Measurements from ENCODE around the gene ATG2A.

Gene ATG2A

DNA sequence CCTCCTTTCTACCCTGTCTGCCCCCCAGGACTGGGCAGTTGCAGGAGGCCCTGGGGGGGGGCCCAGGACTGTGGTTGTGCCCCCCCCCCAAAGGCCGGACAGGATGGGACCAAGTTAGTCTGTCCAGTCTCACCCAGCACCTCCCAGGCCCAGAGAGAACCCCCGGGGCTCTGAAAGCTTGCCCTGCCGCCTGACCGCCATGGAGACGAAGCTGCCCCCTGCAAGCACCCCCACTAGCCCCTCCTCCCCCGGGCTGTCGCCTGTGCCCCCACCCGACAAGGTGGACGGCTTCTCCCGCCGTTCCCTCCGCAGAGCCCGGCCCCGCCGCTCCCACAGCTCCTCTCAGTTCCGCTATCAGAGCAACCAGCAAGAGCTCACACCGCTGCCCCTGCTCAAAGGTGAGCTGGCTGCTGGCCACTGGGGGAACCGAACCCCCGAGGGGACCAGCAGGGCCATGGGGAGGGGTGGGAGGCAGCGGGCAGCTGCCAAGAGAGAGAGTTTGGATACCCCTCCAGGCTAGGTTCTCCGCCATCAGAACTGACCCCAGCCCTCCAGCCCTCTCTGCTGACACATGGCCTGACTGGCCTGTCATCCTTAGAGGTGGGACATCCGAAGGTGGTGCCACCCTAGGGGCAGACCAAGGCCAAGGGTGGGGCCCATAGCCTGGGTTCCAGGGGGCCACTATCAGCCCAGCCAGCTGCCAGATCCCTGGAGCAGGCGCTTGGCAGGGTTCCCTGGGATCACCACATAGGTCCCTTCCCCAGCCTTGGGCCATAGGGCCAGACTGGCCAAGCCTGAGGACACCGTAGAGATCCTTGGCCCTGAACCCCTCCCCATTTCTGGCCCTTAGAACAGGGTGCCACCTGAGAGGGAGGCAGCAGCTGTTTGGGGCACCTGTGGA, 8.8 kb upstream of the ATG2A start:
- DNase-seq (ENCODE audit: extremely low read depth, low read depth), result no peak
- peak overlapping the region; percentile 75 for H3K4me3 ChIP-seq (replicated peaks; ENCODE audit: low read depth, low read length)
- TF ChIP-seq, protein P1, sequence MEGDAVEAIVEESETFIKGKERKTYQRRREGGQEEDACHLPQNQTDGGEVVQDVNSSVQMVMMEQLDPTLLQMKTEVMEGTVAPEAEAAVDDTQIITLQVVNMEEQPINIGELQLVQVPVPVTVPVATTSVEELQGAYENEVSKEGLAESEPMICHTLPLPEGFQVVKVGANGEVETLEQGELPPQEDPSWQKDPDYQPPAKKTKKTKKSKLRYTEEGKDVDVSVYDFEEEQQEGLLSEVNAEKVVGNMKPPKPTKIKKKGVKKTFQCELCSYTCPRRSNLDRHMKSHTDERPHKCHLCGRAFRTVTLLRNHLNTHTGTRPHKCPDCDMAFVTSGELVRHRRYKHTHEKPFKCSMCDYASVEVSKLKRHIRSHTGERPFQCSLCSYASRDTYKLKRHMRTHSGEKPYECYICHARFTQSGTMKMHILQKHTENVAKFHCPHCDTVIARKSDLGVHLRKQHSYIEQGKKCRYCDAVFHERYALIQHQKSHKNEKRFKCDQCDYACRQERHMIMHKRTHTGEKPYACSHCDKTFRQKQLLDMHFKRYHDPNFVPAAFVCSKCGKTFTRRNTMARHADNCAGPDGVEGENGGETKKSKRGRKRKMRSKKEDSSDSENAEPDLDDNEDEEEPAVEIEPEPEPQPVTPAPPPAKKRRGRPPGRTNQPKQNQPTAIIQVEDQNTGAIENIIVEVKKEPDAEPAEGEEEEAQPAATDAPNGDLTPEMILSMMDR (IDR thresholded peaks at IDR 0.05; ENCODE audit: low read depth, low read length, missing control alignments), result no peak

DNA sequence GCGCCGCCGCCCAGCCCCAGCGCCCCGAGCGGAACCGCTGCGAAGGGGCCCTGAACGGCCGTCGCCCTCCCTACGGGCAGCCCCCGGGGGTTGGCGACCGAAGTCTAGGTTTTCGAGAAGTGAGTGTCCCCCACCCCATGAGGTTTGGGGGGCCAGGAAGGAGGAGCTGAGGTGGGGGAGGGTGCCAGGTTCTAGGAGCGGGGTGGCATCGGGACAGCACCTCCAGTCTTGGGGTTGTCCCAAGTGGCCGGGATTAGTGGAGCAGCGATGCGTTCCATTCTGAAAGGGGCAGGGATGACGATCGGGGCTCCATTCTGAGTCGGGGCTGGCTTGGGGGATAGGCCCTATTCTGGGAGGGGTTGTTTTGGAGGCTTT, 7.9 kb upstream of the ATG2A start:
- TF ChIP-seq, protein P1 (IDR thresholded peaks at IDR 0.05; ENCODE audit: low read depth, low read length, missing control alignments), result no peak
- H3K4me3 ChIP-seq (replicated peaks; ENCODE audit: low read depth, low read length), result peak overlapping the region; percentile 75
- DNase-seq (ENCODE audit: extremely low read depth, low read depth), result no peak

DNA sequence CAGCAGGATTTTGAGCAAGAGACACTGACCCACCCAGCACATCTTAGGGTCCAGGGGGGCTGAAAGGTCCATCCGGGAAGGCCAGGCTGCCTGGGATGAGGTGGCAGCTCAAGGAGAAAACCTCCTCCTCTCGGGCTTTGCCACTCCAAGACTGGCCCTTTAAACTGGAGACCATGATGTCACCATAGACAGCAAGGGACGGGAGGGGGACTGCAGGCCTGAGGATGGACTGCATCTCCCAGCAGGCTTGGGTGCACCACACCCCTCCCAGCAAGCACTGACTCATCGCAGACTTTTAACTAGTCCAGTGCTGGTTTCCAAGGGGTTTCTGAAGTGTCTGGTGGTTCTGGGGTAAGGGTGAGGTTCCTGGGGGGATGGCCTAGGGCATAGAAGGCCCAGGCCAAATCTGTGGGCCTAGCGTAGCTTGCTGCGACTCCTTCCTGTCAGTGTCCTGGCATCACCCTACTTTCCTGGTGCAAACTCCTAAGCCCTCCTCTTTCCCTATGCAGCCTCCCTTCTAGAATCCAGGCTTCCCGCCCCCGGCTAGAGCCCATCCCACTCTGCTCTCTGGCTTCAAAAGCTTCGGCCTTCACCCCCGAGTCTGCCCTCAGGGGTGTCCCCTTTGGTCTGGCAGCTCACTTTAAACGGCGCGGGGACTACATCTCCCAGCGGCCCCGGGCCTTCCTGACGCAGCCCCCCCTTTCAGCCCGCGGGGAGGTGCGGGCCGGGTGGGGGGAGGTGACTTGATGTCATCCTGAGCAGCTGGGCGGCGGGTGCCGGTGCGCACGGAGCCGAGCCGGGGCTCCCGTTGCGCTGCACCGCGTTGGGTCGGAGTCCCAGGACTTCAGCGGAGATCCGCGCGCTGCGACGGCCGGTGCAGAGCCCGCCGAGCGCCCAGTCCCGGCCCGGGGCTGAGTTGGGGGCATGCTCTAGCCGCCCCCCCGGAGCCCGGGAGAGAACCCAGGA, 7.2 kb upstream of the ATG2A start, which contains the start of gene PPP2R5B:
PPP2R5B (plus strand) TSS at position 746 of the 966 bp plus-strand sequence. CDS start 1,046 bp downstream, outside the sequence.
- peak; percentile 87 for DNase-seq (ENCODE audit: extremely low read depth, low read depth)
- H3K4me3 ChIP-seq (replicated peaks; ENCODE audit: low read depth, low read length), result peak within 1 kb of the TSS; percentile 75
- TF ChIP-seq, protein P1 (IDR thresholded peaks at IDR 0.05; ENCODE audit: low read depth, low read length, missing control alignments), result no peak

DNA sequence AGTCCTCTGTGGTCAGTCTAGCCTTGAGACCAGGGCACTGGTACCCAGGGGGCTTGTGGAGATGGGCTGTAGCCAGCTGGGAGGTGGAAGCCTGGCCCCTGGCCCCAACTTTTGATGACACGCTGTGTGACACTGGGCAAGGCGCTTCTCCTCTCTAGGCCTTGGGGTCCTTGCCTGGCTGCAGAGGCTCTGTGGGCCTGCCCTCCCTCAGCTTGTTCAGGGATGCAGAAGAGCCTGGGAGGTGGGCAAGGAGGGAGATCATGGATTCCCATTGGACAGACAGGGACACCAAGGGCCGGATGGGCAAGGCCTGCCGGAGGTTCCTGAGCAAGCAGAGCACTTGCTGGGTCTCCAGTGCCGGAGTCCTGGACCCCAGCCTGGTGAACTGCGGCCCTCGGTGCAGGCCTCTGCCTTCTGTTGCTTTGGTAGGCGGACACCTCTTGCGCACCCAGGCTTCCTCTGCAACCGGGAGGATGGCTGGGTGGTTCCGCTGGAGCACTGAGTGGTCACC, 6.2 kb upstream of the ATG2A start:
- no peak overlapping the region for H3K4me3 ChIP-seq (replicated peaks; ENCODE audit: low read depth, low read length)
- TF ChIP-seq, protein P1 (IDR thresholded peaks at IDR 0.05; ENCODE audit: low read depth, low read length, missing control alignments), result no peak
- no peak for DNase-seq (ENCODE audit: extremely low read depth, low read depth)

DNA sequence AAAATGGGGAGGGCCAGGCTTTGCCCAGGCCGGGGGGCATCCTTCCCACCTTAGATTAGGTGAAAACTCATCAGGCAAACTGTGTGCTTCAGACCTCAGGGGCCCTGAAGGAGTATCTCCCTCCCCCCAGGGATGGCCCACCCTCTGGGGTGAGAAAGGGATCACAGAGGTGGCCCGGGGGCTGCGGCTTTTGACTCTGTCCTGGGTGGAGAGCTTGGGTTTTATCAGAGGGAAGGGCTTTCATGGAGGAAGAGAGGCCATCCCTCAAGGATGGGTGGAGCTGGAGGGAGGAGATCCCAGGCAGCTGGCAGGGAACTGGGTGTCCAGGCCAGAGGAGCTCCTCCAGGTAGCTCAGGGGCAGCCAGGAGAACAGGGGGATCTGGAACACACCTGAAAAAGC, 4.4 kb upstream of the ATG2A start:
- no peak overlapping the region for H3K4me3 ChIP-seq (replicated peaks; ENCODE audit: low read depth, low read length)
- DNase-seq (ENCODE audit: extremely low read depth, low read depth), result no peak
- TF ChIP-seq, protein P1 (IDR thresholded peaks at IDR 0.05; ENCODE audit: low read depth, low read length, missing control alignments), result no peak

DNA sequence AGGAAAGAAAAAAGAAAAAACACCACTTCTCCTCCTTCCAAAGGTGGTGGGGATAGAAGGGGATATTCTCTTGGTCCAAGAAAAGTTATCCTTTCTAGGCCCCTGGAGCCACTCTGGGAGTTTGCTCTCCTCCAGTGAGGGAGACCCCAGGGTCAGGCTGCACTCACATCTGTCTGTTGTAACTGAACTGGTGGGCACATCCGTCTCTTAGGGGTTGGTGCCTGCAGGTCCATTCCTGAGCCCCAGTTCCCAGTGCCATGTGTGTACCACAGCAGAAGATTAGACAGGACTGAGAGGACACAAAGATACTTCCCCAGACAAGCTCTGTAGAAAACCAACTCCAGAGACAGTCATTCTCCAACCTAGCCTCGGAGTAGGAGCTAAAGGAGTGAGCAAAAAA, 3.1 kb upstream of the ATG2A start:
- TF ChIP-seq, protein P1 (IDR thresholded peaks at IDR 0.05; ENCODE audit: low read depth, low read length, missing control alignments), result no peak
- no peak for DNase-seq (ENCODE audit: extremely low read depth, low read depth)
- no peak overlapping the region for H3K4me3 ChIP-seq (replicated peaks; ENCODE audit: low read depth, low read length)

All from HFF-Myc (cell line).